Measurements from ENCODE around the gene PAFAH1B2. TPM values are rescaled to one million over a fixed set of nuclear protein-coding genes. Genes with fewer than 3 reads are reported as not detected.

The PAFAH1B2 gene
- total RNA-seq, 1 experiment from 2014 or later = 154 TPM

GRCh38 chr11:117122556-117122955, 21.5 kb upstream of the PAFAH1B2 start:
- intact Hi-C loops (cut with micrococcal nuclease) = no loop called here
- Histone ChIP-seq H2AFZ (ENCODE audit: low read depth, low read length, poor library complexity, severe bottlenecking) (no peak overlapping the region), H3K9me3 (ENCODE audit: control insufficient read depth in 1 of 2, insufficient read depth in 1 of 2, low read depth in 1 of 2, low read length in 2 of 2) (no peaks in the 10 kb centered on the region), H3K4me3 (replicated peaks in 1 of 2; ENCODE audit: low read depth in 1 of 2, low read length in 2 of 2) (no peak overlapping the region), H3K36me3 (ENCODE audit: control insufficient read depth in 1 of 2, insufficient read depth in 2 of 2, low read length in 2 of 2) (no peaks in the 10 kb centered on the region), H3K79me2 (ENCODE audit: insufficient read depth, low read length) (no peaks in the 10 kb centered on the region), H3K27me3 (ENCODE audit: insufficient read depth, low read length) (no peaks in the 10 kb centered on the region), H3K9ac (ENCODE audit: low read length) (no peak overlapping the region), H4K20me1 (ENCODE audit: insufficient read depth) (no peaks in the 10 kb centered on the region), H3K27ac (ENCODE audit: low read depth, low read length) (no peak overlapping the region), H3K9me2 (ENCODE audit: insufficient read depth) (no peaks in the 10 kb centered on the region), H3K4me2 (ENCODE audit: low read length) (no peak overlapping the region), H3K4me1 (ENCODE audit: control insufficient read depth in 1 of 2, insufficient read depth in 2 of 2, low read length in 2 of 2) (peaks cover 0 to 4% of the 10 kb centered on the region in 2 experiments; a peak in 1 of 4 replicates)
- ChIA-PET CTCF (no interaction called here), RAD21 (ENCODE audit: low non-redundant PET in 1 of 2, low total read pairs in 2 of 2, uncharacterized antibody in 2 of 2, unreplicated experiment in 2 of 2) (interaction anchor here in 1 of 2 experiments (0.6 kb wide), 1 partner anchor 17 kb away, joined by 5 read pairs; no protein-coding TSS in a partner anchor), POLR2A (no interaction called here)
- TF ChIP-seq POLR2A (IDR thresholded peaks at IDR 0.05; ENCODE audit: borderline replicate concordance, extremely low read depth, insufficient read depth, insufficient read length) (no peak), MAX (IDR thresholded peaks at IDR 0.05) (no peak), EZH2 (IDR thresholded peaks at IDR 0.05) (no peak), ZFX (IDR thresholded peaks at IDR 0.05) (no peak), CTCF (IDR thresholded peaks at IDR 0.05 in 2 of 3, conservative IDR thresholded peaks at IDR 0.05 in 1 of 3; ENCODE audit: borderline replicate concordance in 1 of 3, insufficient read depth in 1 of 3, low read depth in 2 of 3, low read length in 2 of 3) (no peak), ZNF274 (IDR thresholded peaks at IDR 0.05; ENCODE audit: low read depth, low read length) (no peak), FOSL1 (IDR thresholded peaks at IDR 0.05; ENCODE audit: low read depth) (no peak), EGR1 (IDR thresholded peaks at IDR 0.05; ENCODE audit: low read depth) (no peak), ELF1 (IDR thresholded peaks at IDR 0.05; ENCODE audit: borderline replicate concordance, low read depth) (no peak), YY1 (IDR thresholded peaks at IDR 0.05; ENCODE audit: extremely low read depth, insufficient replicate concordance, low read depth, low read length) (no peak)
- DNase-seq (ENCODE audit: low read depth, low spot score) (no peak), ATAC-seq (no peak)
- no TSS peak for BruUV-seq (replicated peaks)

Measured in HCT116 (cell line).